Activated naive CD4-positive, alpha-beta T cell treated with anti-CD3 and anti-CD28 coated beads, Interleukin-2, amount 50 U/mL, for 16 hours (primary cell): ENCODE measurements around the gene VN1R2.
"Not testable (repeated sequence)": the region's sequence is repeated elsewhere in the genome, so short reads cannot be mapped to it uniquely, and the experiment has no call there.

Experiments
- DNase-seq: peaks from one replicate; pipeline ENCODE4 v3.0.0-alpha.2; 2020

The VN1R2 gene, protein sequence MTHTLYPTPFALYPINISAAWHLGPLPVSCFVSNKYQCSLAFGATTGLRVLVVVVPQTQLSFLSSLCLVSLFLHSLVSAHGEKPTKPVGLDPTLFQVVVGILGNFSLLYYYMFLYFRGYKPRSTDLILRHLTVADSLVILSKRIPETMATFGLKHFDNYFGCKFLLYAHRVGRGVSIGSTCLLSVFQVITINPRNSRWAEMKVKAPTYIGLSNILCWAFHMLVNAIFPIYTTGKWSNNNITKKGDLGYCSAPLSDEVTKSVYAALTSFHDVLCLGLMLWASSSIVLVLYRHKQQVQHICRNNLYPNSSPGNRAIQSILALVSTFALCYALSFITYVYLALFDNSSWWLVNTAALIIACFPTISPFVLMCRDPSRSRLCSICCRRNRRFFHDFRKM

DNA sequence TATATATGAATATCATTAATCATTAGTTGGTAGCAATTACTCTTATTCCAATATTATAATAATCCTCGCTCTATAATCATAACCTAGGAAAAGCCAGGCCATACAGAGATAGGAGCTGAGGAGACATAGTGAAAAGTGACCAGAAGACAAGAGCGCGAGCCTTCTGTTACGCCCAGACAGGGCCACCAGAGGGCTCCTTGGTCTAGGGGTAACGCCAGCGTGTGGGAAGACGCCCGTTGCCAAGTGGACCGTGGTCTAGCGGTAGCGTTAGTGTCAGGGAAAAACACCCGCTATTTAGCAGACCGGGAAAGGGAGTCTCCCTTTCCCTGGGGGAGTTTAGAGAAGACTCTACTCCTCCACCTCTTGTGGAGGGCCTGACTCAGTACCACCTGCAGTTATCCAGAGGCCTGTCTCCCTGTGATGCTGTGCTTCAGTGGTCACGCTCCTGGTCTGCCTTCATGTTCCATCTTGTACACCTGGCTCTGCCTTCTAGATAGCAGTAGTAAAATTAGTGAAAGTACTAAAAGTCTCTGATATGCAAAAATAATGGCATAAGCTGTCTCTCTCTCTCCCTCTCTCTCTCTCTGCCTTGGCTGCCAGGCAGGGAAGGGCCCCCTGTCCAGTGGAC lies at the start of gene VN1R2:
Gene VN1R2, plus strand, starts transcription at position 578 of the 628 bp plus-strand sequence. CDS start 84 bp downstream, outside the sequence.
- DNase-seq = not testable (repeated sequence)

DNA sequence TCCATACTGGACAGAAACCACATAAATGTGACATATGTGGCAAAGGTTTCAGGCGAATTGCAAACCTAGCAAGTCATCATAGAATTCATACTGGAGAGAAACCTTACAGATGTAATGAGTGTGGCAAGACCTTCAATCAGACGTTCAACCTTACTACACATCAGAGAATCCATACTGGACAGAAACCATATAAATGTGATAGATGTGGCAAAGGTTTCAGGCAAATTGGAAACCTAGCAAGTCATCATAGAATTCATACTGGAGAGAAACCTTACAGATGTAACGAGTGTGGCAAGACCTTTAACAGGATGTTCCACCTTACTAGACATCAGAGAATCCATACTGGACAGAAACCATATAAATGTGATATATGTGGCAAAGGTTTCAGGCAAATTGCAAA lies 46.5 kb upstream of the VN1R2 start:
- not testable (repeated sequence) for DNase-seq

DNA sequence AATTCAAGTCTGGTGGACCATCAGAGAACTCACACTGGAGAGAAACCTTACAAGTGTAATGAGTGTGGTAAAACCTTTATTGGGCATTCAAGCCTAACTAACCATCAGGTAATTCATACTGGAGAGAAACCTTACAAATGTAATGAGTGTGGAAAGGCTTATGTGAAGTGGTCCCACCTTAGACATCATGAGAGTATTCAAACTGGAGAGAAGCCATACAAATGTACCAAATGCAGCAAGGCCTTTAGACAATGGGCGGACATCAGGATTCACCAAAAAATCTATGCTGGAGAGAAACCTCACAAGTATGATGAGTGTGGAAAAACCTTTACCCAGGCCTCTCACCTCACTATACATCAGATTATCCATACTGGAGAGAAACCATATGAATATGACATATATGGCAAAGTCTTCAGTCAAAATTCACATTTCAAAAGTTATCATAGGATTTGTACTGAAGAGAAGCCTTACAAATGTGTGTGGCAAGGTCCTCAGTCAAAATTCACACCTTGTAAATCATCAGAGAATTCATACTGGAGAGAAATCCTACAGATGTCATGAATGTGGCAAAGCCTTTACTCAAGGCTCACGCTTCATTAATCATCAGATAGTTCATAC lies 45.3 kb upstream of the VN1R2 start:
- DNase-seq = no peak

DNA sequence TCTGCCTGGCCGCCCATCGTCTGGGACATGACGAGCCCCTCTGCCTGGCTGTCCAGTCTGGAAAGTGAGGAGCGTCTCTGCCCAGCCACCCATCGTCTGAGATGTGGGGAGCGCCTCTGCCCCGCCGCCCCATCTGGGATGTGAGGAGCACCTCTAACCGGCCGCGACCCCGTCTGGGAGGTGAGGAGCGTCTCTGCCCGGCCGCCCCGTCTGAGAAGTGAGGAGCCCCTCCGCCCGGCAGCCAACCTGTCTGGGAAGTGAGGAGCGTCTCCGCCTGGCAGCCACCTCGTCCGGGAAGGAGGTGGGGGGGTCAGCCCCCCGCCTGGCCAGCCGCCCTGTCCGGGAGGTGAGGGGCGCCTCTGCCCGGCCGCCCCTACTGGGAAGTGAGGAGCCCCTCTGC lies 35.4 kb upstream of the VN1R2 start:
- DNase-seq = not testable (repeated sequence)

DNA sequence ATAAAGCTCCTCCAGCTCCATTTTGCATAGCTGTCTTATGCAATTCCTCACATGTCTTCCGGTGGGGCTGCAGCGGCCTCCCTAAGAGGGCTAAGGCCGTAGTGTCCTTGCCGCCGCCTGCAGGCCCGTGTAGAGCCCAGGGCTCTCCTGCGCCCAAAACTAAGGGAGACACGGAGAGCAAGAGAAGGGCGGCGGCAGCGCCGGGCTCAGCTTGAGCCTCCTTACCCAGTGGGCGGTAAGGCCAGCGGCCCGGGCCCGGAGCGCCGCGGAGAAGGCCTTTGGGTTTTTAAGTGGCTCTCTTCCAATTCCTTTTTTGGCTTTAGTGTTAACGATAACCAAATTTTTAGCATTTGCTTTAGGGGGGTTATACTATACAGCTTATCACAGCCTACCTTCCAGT lies 33.5 kb upstream of the VN1R2 start:
- no peak for DNase-seq

DNA sequence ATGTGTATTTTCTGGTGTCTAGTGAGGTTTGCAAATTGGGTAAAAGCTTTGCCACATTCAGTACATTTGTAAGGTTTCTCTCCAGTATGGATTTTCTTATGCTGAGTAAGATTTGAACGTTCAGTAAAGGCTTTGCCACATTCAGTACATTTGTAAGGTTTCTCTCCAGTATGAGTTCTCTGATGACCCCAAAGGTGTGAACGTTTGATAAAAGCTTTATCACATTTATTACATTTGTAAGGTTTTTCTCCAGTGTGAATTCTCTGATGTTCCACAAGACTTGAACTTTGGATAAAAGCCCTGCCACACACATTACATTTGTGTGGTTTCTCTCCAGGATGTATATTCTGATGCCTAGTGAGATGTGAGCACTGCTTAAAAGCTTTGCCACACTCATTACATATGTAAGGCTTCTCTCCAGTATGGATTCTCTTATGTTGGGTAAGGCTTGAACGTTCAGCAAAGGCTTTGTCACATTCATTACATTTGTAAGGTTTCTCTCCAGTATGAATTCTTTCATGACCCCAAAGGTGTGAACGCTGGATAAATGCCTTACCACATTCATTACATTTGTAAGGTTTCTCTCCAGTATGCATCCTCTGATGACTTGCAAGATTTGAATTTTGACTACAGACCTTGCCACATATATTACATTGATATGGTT lies 20.8 kb upstream of the VN1R2 start:
- DNase-seq = no peak

DNA sequence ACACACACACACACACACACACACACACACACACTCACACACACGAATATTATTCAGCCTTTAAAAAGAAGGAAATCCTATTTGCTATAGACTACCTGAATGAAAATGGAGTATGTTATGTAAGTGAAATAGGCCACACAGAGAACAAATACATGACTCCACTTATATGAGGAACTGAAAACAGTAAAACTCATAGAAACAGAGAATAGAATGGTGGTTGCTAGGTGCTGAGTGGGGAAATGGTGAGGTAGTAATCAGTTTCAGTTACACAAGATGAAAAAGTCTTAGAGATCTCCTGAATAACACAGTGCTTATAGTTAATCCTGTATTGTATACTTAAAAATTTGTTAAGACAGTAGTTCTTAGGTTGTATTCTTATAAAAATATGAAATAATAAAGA lies 11.6 kb upstream of the VN1R2 start:
- DNase-seq = no peak

DNA sequence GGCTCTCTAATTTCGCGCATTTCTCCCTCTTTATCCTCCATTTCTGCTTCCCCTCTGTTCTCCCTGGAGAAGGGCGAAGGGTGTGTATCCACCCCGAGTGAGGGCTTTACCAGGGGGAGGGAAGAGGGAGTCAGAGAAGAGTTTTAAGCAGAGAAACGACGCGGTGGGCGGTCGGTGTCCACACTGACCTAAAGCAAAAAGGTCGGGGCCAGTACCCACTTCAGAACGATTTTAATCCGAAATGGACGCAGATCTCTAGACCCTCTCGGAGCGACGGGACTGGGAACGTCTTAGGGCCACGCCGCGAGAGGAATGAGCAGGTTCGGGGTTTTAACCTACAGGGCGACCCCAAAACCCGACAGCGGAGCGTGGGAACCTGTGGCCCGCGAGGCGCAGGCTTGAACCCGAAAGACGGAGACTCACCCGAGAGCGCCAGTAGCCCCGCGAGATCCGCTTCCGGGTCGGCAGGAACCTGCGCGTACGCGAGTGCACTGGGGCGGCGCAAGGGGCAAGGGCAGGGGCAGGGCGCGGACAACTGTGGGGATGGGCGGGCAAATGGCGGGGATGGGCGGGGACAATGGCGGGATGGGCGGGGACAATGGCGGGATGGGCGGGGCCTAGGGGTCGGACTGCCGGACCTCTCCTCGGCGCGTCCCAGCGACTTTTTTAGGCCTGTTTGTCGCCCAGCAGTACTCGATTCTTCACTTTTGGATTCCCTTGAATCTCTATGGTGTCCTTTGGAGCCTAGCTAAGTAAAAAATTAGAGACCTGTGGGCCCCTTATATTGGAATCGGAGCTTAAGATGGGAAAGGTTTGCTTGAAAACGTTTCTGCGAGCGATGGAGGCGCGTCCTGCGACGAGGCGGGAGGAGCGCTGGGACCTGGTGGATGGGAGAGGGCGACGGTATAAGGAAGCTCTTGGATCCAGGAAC lies 3.4 kb upstream of the VN1R2 start, which contains the start of gene ZNF677:
Gene ZNF677, minus strand, starts transcription at position 463 of the 931 bp plus-strand sequence. CDS start 3,323 bp downstream, outside the sequence.
- DNase-seq = peak; percentile 88

DNA sequence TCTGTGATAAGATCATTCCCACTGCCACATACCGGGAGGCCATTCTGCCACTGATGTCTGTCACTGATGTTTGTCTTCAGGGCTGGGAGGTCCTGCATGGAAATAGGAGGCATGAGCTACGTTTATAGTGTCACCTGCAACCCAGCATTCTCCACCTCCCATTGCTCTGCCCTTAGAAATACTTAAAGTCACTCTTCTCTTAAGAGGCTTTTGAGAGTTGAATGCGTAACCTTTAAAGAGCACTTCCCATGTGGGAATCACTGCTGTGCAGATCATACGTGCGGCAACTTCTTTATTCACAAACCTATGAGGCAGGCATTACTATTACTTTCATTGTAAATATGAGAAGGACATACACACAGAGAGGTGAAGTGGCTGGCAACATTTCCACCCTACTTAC lies 9.5 kb downstream of the VN1R2 start, which contains the start of gene VN1R4:
Gene VN1R4, minus strand, starts transcription at position 101 of the 400 bp plus-strand sequence. Its CDS starts 58 bp downstream, at position 43.
- DNase-seq = not testable (repeated sequence)

DNA sequence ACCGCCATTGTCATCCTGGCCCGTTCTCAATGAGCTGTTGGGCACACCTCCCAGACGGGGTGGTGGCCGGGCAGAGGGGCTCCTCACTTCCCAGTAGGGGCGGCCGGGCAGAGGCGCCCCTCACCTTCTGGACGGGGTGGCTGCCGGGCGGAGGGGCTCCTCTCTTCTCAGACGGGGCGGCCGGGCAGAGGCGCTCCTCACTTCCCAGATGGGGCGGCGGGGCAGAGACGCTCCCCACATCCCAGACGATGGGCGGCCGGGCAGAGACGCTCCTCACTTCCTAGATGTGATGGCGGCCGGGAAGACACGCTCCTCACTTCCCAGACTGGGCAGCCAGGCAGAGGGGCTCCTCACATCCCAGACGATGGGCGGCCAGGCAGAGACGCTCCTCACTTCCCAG lies 11.8 kb downstream of the VN1R2 start:
- not testable (repeated sequence) for DNase-seq

DNA sequence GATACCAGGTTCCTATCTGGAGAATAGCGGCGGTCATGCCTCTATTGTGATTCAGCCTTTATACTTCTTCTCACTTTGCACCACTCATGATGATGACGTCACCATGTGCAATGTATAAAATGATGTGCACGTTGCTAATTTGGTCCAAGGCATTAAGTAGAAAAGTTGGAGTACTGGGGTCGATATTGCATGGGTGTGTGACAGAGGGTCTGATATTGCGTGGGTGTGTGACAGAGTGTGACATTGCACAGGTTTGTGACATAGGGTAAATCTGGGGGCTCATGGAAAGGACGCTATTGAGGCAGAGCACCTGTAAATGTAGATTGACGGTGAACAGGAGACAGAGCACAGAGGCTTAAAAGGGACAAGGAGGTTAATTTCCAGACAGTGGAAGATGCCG lies 14.0 kb downstream of the VN1R2 start:
- DNase-seq = no peak

DNA sequence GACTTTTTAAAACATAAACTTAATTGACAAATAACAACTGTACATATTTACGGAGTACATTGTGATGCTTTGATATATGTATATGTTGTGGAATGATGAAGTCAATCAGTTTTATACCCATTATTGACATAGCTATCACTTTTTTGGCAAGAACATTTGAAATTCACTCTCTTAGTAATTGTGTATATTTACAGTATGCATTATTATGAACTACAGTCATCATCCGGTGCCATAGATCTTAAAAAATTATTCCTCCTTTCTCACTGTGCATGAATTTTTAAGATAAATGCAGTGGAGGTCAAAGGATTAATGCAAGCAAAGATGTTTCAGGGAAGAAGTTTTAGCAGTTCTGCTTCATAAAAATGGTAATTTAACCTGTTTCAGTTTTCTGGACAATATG lies 17.4 kb downstream of the VN1R2 start:
- DNase-seq = no peak

DNA sequence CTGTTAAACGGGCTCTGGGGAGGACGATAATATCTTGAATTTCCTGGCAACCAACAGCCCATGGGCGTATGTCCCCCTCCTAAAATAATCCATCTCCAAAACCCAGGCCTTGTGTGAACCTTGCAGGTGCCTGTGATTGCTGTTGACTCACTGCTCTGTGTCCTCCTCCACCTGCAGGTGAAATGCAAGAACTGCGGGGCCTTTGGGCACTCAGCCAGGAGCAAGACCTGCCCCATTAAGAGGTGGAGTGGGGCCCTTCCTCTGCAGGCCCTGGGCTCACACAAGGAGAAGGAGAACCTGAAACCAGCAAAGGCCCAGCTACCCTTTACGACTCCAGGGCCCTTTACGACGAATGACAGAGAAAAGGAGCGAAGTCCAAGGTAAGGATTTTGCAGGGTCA lies 23.9 kb downstream of the VN1R2 start:
- not testable (repeated sequence) for DNase-seq

DNA sequence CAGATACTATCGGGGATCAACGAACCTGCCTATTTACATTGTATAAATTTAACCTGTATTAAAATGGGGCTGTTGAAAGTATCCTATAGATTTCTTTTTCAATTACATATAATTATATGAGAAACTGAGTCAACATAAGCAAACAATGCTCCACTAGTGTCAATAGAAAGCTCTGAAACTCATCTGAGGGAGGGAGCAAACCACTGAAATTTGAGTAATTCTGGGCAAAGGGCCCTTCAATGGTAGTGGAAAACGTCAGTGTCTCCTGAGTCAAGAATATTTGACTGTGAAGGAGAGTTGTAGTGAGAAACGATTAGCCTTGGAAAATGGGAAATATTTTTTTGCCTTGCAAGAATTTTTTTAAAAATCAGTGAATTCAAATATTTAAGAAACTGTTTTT lies 27.0 kb downstream of the VN1R2 start:
- DNase-seq = no peak

DNA sequence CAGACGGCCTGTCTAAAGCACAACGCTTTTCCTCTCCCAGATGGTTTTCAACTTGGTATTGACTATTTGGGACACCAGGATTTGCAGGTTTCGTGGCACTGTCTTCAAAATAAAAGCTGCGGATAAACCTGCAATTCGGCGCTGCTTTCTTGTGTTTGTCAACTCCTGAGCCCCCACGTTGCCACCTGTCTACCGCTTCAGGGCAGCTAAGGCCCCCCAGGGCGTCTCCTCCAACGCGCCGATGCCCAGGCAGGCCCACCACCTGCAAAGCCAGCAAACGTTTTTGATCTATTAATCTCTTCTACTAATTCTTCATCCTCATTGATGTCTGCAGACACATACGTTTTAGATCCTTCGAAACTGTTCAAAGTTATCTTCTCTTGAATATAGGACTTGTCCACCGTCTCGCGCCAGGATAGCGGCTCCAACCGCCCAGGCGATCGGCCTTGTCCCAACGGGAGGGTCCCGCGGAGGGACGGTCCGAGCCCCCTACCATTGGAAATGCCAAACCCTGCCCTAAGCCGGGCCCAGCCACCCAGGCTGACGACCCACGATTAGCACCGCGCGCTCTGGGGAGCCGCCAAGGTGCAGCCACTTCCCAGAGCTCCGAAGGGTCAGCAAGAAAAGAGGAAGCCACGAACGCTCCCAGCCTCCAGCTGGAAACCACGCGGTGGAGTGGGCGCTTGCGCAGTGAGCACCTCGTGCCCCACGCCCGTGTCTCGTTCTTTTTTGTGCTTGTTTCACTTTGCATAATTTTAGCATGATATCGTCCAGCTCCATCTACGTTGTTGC lies 32.9 kb downstream of the VN1R2 start:
- DNase-seq = no peak

DNA sequence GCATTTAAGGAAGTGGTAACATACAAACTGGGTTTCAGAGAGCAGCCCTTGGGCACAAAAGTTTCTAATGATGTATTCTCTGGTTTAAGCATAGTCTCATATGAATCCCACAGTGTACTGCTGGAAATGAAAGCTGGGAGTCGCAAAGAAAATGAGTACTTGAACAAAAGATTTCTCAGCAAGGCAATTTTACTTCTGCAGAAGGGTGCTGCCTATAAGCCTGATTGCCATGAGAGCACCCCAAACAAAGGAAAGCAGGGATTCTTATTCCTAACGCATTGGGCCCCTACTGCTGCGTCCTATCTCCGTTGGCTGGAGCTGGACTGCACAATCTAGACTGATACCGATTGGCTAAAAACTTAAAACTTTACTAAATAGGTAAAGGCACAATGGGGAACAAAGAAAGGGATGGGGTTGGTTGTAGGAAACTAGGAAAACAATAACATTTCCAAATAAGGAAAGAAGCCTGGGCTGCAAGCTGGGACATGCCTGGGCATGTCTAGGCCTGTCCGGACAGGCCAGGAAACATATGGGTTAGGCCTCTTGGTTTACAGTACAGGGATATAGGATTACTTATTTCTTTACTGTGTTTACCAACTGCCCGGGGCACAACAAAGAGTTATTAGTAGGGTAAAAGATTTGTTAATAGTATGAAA lies 36.8 kb downstream of the VN1R2 start:
- DNase-seq = no peak

DNA sequence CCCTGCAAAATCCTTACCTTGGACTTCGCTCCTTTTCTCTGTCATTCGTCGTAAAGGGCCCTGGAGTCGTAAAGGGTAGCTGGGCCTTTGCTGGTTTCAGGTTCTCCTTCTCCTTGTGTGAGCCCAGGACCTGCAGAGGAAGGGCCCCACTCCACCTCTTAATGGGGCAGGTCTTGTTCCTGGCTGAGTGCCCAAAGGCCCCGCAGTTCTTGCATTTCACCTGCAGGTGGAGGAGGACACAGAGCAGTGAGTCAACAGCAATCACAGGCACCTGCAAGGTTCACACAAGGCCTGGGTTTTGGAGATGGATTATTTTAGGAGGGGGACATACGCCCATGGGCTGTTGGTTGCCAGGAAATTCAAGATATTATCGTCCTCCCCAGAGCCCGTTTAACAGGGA lies 43.2 kb downstream of the VN1R2 start:
- DNase-seq = not testable (repeated sequence)

DNA sequence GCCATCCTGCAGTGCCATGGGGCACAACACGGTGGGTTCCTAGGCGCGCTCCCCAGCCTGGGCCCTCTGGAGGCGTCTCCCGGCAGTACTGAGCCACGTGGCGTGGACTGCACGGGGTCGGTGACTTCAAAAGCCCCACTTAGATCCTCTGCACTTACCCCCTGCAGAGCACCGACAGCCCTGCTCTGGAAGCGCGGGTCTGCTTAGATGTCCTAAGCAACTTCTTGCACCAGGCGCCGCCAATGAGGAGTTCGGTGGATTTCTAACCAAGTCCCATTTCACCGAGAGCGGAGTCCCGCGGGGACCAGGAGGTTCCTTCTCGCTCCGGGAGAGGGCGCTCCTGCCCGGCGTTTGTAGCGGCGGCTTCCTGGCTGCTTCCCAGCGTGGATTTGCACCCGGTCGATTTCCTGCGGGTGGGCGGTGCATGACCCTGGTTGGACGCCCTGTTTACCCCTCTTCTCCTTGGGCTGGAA lies 50.3 kb downstream of the VN1R2 start:
- no peak for DNase-seq
